Esophagus muscularis mucosa (tissue), 4 donors: Measurements from ENCODE around the gene SRPRA. TPM values are rescaled to one million over a fixed set of nuclear protein-coding genes. Genes with fewer than 3 reads are reported as not detected.

Experiments used
- DNase-seq: peaks from one replicate; pipeline ENCODE4 v3.0.0-alpha.2; 2017; ENCODE audit errors: extremely low spot score
- H3K27ac ChIP-seq, 4 donors: fragments of 200-600 bp; sonication (generic); replicated peaks in 1 of 4; 1 replicate in 3 of 4; 2 replicates in 1 of 4; pipeline ENCODE4 v1.5.1; 2016 to 2019; ENCODE audit warnings: mild to moderate bottlenecking in 1 of 4
- H3K27me3 ChIP-seq, 4 donors: fragments of 200-600 bp; sonication (generic); one replicate each; pipeline versions ENCODE4 v1.5.1 to v1.6.0; 2016 to 2019
- H3K36me3 ChIP-seq, 4 donors: fragments of 200-600 bp; sonication (generic); one replicate each; pipeline ENCODE4 v1.5.1; 2016 to 2019
- H3K4me1 ChIP-seq, 4 donors: fragments of 200-600 bp; sonication (generic); one replicate each; pipeline ENCODE4 v1.5.1; 2016 to 2019
- H3K4me3 ChIP-seq, 4 donors: fragments of 200-600 bp; sonication (generic); 1 replicate in 2 of 4; 2 replicates in 2 of 4; pipeline ENCODE4 v1.5.1; 2016 to 2019; ENCODE audit warnings: mild to moderate bottlenecking in 4 of 4, moderate library complexity in 1 of 4
- H3K9me3 ChIP-seq, 4 donors: fragments of 200-600 bp; sonication (generic); 1 replicate in 3 of 4; 2 replicates in 1 of 4; pipeline ENCODE4 v1.5.1; 2016 to 2019
- EP300 ChIP-seq: sonication (generic); formaldehyde crosslinking; IDR thresholded peaks from one replicate; pipeline ENCODE4 v1.6.1; 2017; ENCODE audit warnings: antibody characterized with exemption
- POLR2A ChIP-seq: fragments of 450-650 bp; IDR thresholded peaks from one replicate; pipeline ENCODE4 v1.6.1; 2017; ENCODE audit warnings: antibody characterized with exemption, moderate library complexity, mild to moderate bottlenecking, low read depth
- POLR2AphosphoS5 ChIP-seq, 2 donors: sonication (generic); formaldehyde crosslinking; IDR thresholded peaks; one replicate each; pipeline ENCODE4 v1.6.1; 2017; ENCODE audit warnings: antibody characterized with exemption in 2 of 2
- WGBS: methylation state at CpG from one replicate; pipeline ENCODE4 v1.1.5; 2018; 5-methylcytosine and 5-hydroxymethylcytosine counted together
- intact Hi-C: fragments of 100-400 bp; cut with DNase I; formaldehyde crosslinking; loops from one replicate; pipeline ENCODE4 v1.15.1; 2023
- total RNA-seq, 4 donors: library from RNA; depleted of rRNA; stranded (reverse); fragments of >200 nt; gene quantifications; one replicate each; pipeline versions ENCODE4 v1.1.0 to v1.2.1, GENCODE V29; 2016
- TF ChIP-seq, protein P1 (sequence below), 3 experiments: fragments of 200-600 bp in 2 of 3; fragments of 450-650 bp in 1 of 3; sonication (generic) in 2 of 3; IDR thresholded peaks; one replicate each; pipeline ENCODE4 v1.5.1; 2017 to 2019; ENCODE audit warnings: antibody characterized with exemption in 3 of 3, mild to moderate bottlenecking in 2 of 3, moderate library complexity in 1 of 3

SRPRA gene
- total RNA-seq, 4 donors from 2014 or later = 52.7 to 82.0 (median 77.7) TPM

DNA sequence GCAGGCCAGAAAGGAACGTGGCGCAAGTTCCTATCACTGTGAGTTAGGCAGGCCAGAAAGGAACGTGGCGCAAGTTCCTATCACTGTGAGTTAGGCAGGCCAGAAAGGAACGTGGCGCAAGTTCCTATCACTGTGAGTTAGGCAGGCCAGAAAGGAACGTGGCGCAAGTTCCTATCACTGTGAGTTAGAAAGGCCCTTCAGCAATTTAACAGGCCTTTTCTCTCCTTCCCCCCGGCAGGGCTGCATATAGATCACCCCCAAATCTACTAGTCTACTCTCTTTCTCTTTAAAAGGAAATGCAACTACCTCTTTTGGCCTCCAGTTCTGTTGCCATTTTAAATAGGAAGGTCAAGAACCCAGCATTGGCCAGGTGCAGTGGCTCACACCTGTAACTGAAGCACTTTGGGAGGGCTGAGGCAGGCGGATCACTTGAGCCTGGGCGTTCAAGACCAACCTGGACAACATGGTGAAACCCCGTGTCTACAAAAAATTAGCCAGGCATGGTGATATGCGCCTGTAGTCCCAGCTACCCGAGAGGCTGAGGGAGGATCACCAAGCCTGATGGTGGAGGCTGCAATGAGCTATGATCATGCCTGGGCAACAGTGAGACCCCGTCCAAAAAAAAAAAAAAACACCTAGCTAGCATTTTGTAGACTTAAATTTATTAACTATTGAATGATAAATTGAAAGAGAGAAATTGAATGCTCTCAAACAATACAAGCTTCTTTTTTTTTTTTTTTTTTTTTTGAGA lies 42.2 kb downstream of the SRPRA start:
- no peak overlapping the region for H3K27ac ChIP-seq
- H3K4me3 ChIP-seq = no peak overlapping the region
- no peak for DNase-seq
- no peaks in the 10 kb centered on the region for H3K9me3 ChIP-seq
- no peaks in the 10 kb centered on the region for H3K27me3 ChIP-seq
- intact Hi-C loops = no loop called here
- TF ChIP-seq POLR2AphosphoS5 (IDR thresholded peaks at IDR 0.05) = no peak
- no peak for TF ChIP-seq EP300
- TF ChIP-seq, protein P1, sequence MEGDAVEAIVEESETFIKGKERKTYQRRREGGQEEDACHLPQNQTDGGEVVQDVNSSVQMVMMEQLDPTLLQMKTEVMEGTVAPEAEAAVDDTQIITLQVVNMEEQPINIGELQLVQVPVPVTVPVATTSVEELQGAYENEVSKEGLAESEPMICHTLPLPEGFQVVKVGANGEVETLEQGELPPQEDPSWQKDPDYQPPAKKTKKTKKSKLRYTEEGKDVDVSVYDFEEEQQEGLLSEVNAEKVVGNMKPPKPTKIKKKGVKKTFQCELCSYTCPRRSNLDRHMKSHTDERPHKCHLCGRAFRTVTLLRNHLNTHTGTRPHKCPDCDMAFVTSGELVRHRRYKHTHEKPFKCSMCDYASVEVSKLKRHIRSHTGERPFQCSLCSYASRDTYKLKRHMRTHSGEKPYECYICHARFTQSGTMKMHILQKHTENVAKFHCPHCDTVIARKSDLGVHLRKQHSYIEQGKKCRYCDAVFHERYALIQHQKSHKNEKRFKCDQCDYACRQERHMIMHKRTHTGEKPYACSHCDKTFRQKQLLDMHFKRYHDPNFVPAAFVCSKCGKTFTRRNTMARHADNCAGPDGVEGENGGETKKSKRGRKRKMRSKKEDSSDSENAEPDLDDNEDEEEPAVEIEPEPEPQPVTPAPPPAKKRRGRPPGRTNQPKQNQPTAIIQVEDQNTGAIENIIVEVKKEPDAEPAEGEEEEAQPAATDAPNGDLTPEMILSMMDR (IDR thresholded peaks at IDR 0.05) = no peak
- TF ChIP-seq POLR2A = no peak
- WGBS = 94% methylated on average over 11 of the region's 15 CpGs
- H3K36me3 ChIP-seq = peaks cover 0 to 14% (median 0%) of the 10 kb centered on the region in 4 donors
- no peaks in the 10 kb centered on the region for H3K4me1 ChIP-seq

DNA sequence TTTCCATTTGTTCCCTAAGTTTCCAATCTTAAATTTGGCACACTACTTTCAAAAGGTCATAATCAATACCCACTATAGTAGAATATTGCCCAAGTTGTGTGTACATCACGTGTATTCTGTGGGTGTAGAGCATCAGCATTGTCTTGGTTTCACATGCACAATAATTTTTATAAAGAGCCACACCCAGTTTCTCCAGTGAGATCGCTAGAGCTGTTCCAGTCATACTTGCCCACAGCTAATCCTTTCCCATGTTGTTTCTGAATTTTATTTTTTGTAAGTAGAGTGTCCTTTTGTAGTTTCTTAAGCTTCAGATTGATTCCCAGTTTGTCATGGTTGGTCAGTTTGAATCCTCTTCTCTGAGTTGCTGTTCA lies 43.4 kb downstream of the SRPRA start:
- no peaks in the 10 kb centered on the region for H3K27me3 ChIP-seq
- TF ChIP-seq, protein P1 (IDR thresholded peaks at IDR 0.05) = no peak
- TF ChIP-seq POLR2AphosphoS5 (IDR thresholded peaks at IDR 0.05) (no peak), POLR2A (no peak), EP300 (no peak)
- no peak for DNase-seq
- peaks cover 0 to 12% (median 0%) of the 10 kb centered on the region in 4 donors for H3K36me3 ChIP-seq
- no peak overlapping the region for H3K27ac ChIP-seq
- intact Hi-C loops = no loop called here
- H3K4me1 ChIP-seq = no peaks in the 10 kb centered on the region
- 85% methylated on average over 2 of the region's 2 CpGs for WGBS
- H3K9me3 ChIP-seq = no peaks in the 10 kb centered on the region
- no peak overlapping the region for H3K4me3 ChIP-seq

DNA sequence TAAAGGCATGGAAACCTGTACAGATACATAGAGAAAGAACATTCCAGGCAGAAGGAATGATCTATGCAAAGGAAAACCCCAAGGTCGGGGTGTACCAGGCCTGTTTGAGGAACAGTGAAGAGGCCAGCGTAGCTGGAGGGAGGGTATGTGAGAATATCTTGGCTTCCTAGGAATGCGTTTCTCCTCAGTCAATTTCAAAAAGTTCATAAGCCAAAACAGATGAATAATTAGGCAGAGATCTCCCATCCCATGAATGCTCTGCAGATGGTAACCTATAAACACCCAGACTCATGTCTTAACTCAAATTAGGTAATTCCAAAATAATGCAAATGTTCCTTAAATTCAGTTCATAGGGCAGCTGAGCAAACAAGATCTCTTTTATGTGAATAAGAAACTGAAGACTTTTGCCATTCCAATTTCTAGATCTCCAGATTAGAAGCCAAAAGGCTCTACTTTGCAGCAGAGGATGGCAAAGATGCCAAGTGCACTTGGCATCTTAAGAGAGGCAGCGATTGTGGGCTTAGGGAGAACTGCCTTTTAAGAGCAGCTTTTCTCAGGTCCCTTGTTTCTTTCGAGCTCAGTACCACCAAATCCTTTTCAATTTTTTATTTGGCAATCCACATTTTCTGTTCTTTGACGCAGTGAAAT lies 43.9 kb downstream of the SRPRA start:
- Histone ChIP-seq H3K27ac (no peak overlapping the region), H3K36me3 (peaks cover 0 to 6% (median 0%) of the 10 kb centered on the region in 4 donors), H3K27me3 (no peaks in the 10 kb centered on the region), H3K9me3 (no peaks in the 10 kb centered on the region), H3K4me1 (no peaks in the 10 kb centered on the region), H3K4me3 (no peak overlapping the region)
- no peak for DNase-seq
- TF ChIP-seq, protein P1 (IDR thresholded peaks at IDR 0.05) = no peak
- TF ChIP-seq EP300 (no peak), POLR2AphosphoS5 (IDR thresholded peaks at IDR 0.05) (no peak), POLR2A (no peak)
- 89% methylated on average over 6 of the region's 6 CpGs for WGBS
- intact Hi-C loops = no loop called here

DNA sequence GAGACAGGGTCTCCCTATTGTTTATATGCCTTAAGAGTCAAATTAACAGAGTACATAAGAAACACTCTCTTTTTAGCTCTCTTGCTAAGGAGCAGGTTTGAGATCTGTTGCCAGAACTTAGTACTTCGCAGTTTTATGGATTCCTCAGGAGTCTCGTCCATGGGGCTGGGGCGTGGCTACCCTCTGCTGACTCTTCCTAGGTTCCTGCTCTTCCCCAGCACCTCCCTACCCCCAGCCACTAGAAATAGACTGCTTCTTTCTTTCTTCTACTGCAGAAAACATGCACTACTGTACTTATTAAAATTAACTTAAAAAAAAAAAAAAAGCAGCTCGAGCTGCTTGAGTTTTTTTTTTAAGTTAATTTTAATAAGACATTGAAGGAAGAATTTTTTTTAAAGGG lies 49.1 kb downstream of the SRPRA start:
- 75% methylated on average over 4 of the region's 4 CpGs for WGBS
- H3K4me1 ChIP-seq = peaks cover 0 to 7% (median 1%) of the 10 kb centered on the region in 4 donors
- no peaks in the 10 kb centered on the region for H3K36me3 ChIP-seq
- no peaks in the 10 kb centered on the region for H3K9me3 ChIP-seq
- H3K27ac ChIP-seq = no peak overlapping the region
- TF ChIP-seq POLR2A (no peak), EP300 (no peak), POLR2AphosphoS5 (IDR thresholded peaks at IDR 0.05) (no peak)
- TF ChIP-seq, protein P1 (IDR thresholded peaks at IDR 0.05) = no peak
- DNase-seq = no peak
- H3K27me3 ChIP-seq = no peaks in the 10 kb centered on the region
- H3K4me3 ChIP-seq = no peak overlapping the region
- intact Hi-C loops = no loop called here
